Esophagus muscularis mucosa (tissue), 2 donors: Measurements from ENCODE around the gene NTN5.

Experiments
- POLR2A ChIP-seq: fragments of 450-650 bp; IDR thresholded peaks from one replicate; pipeline ENCODE4 v1.6.1; 2017; ENCODE audit warnings: antibody characterized with exemption, moderate library complexity, mild to moderate bottlenecking, low read depth
- POLR2AphosphoS5 ChIP-seq, 2 donors: sonication (generic); formaldehyde crosslinking; IDR thresholded peaks; one replicate each; pipeline ENCODE4 v1.6.1; 2017; ENCODE audit warnings: antibody characterized with exemption in 2 of 2

- TF ChIP-seq POLR2A = no peak
- no peak for TF ChIP-seq POLR2AphosphoS5 (IDR thresholded peaks at IDR 0.05)
These were observed 39.4 kb downstream of the NTN5 start for GRCh38 chr19:48633148-48634035.
